Measurements from ENCODE around the gene LRRTM4. TPM values are rescaled to one million over a fixed set of nuclear protein-coding genes. Genes with fewer than 3 reads are reported as not detected.

The LRRTM4 gene
- total RNA-seq, 1 experiment from 2014 or later = 12.0 TPM

DNA sequence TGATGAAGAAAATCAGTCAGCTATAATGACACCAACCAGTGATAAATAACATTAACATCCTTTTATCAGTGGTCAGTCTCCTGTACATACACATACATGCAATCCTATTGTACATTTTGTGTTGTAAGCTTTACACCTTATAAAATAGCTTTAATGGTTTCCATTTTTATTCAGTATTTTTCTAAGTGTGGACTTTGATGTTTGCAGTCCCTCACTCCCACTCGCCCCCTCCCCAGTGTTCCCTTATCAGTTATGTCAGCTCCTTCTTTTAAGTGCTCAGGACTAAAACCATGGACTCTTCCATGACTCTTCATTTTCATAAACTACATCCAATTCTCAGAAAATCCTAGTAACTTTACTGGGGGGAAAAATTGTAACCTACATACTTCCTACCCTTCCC lies 713.0 kb downstream of the LRRTM4 start:
- Histone ChIP-seq H2BK12ac (ENCODE audit: insufficient read length, low read depth, low read length) (no peak overlapping the region), H2AK5ac (ENCODE audit: insufficient read length, low read length) (no peak overlapping the region), H3K79me2 (ENCODE audit: insufficient read depth, low read length) (no peaks in the 10 kb centered on the region), H3K4me1 (ENCODE audit: insufficient read depth, low read length) (no peaks in the 10 kb centered on the region), H3K23me2 (ENCODE audit: insufficient read length, low read depth, low read length, poor library complexity, severe bottlenecking) (no peaks in the 10 kb centered on the region), H3K4ac (ENCODE audit: low read depth, low read length) (no peak overlapping the region), H2BK5ac (ENCODE audit: insufficient read length, low read length) (no peak overlapping the region), H4K5ac (ENCODE audit: insufficient read length, low read depth, low read length) (no peak overlapping the region), H4K8ac (replicated peaks; ENCODE audit: insufficient read length, low read depth, low read length) (no peak overlapping the region), H3K18ac (ENCODE audit: insufficient read length, low read depth, low read length) (no peak overlapping the region), H2BK15ac (ENCODE audit: low read depth, low read length) (no peak overlapping the region), H4K91ac (ENCODE audit: insufficient read length, low read depth, low read length) (no peak overlapping the region), H3T11ph (ENCODE audit: low read length) (no peak overlapping the region), H2BK20ac (ENCODE audit: low read depth, low read length, poor library complexity, severe bottlenecking) (no peak overlapping the region), H3K27me3 (ENCODE audit: insufficient read depth, low read length) (no peaks in the 10 kb centered on the region), H3K14ac (ENCODE audit: insufficient read depth, low read length) (no peak overlapping the region), H3K27ac (ENCODE audit: insufficient read length, low read depth, low read length) (no peak overlapping the region), H3K79me1 (ENCODE audit: insufficient read depth, low read depth, low read length, poor library complexity, severe bottlenecking) (no peaks in the 10 kb centered on the region), H3K4me2 (ENCODE audit: insufficient read depth, insufficient read length, low read length) (no peak overlapping the region), H4K20me1 (ENCODE audit: control insufficient read depth, insufficient read depth, insufficient read length) (no peaks in the 10 kb centered on the region), H2AFZ (ENCODE audit: low read length) (no peak overlapping the region), H3K9ac (ENCODE audit: extremely low read depth, insufficient read length, low read length) (no peak overlapping the region), H2BK120ac (ENCODE audit: low read depth, low read length, poor library complexity, severe bottlenecking) (no peak overlapping the region), H3K9me3 (ENCODE audit: control insufficient read depth, low read depth, low read length) (no peaks in the 10 kb centered on the region), H3K56ac (ENCODE audit: insufficient read length, low read depth, low read length) (no peak overlapping the region), H3K23ac (ENCODE audit: insufficient read length, low read depth, low read length) (no peak overlapping the region)
- Mint-ChIP-seq H3K27ac (no peak overlapping the region), H3K27me3 (ENCODE audit: low read depth) (no peaks in the 10 kb centered on the region), H3K4me3 (no peak overlapping the region), H3K36me3 (ENCODE audit: insufficient read depth in 1 of 3, low read depth in 3 of 3) (no peaks in the 10 kb centered on the region), H3K9me3 (no peaks in the 10 kb centered on the region), H3K4me1 (peaks cover 14 to 16% of the 10 kb centered on the region in 2 experiments)
- DNase-seq = no peak
- no CpG with 5 or more reads among the region's 1 CpG for WGBS (ENCODE audit: extremely low coverage, insufficient read length, low lambda C conversion rate)
- TF ChIP-seq, protein P1, sequence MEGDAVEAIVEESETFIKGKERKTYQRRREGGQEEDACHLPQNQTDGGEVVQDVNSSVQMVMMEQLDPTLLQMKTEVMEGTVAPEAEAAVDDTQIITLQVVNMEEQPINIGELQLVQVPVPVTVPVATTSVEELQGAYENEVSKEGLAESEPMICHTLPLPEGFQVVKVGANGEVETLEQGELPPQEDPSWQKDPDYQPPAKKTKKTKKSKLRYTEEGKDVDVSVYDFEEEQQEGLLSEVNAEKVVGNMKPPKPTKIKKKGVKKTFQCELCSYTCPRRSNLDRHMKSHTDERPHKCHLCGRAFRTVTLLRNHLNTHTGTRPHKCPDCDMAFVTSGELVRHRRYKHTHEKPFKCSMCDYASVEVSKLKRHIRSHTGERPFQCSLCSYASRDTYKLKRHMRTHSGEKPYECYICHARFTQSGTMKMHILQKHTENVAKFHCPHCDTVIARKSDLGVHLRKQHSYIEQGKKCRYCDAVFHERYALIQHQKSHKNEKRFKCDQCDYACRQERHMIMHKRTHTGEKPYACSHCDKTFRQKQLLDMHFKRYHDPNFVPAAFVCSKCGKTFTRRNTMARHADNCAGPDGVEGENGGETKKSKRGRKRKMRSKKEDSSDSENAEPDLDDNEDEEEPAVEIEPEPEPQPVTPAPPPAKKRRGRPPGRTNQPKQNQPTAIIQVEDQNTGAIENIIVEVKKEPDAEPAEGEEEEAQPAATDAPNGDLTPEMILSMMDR (conservative IDR thresholded peaks at IDR 0.05) = no peak
